Prostate gland (tissue), 2 donors: ENCODE measurements around the gene ACBD3.

Experiments used
- POLR2A ChIP-seq: fragments of 450-650 bp; IDR thresholded peaks from one replicate; pipeline ENCODE4 v1.6.1; 2016; ENCODE audit warnings: antibody characterized with exemption, mild to moderate bottlenecking
- TF ChIP-seq, protein P1 (sequence below), 4 experiments: fragments of 200-600 bp in 2 of 4; fragments of 450-650 bp in 2 of 4; sonication (generic) in 2 of 4; IDR thresholded peaks; 1 replicate in 3 of 4; 2 replicates in 1 of 4; pipeline ENCODE4 v1.5.1; 2016 to 2019; ENCODE audit warnings: antibody characterized with exemption in 4 of 4, mild to moderate bottlenecking in 2 of 4, moderate library complexity in 2 of 4

DNA sequence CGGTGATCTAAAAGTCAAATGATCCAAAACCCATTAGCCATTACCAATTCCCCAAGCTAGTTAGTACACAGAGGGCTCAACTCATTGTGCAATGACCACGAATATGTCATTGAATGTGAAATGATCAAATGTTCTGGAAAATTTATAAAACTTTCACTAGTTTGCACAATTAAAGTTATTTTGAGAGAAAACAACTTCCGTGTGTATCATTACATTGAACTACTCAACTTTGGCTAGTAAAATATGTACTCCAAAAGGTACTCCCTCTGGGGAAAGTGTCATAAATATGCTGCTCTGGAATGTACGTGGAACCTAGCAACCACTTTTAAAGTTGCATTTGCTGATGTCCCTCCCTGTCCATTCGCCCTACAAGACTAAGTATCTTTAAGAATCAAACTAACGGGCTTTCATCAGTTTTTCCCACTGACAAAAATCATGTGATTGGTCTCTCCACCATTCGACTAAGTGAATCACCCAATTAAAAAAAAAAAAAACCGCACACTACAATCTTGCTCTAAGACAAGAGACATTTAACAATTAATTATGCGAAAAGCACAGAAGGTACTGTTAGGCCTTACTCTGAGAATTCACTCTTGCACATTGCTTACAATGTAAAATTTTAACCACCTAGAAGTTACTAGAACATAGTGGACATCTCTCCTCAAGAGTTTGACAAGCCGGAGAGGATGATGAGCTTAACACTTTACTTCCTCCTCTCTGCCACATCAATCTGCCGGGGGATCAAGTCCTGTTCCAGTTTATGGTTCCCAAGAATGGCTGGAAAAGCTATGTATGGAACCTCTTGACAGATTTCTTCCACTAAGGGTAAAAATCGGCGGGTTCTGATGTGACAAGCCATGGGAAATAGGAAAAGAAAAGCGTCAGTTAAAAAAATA is 1.2 kb downstream of the ACBD3 start:
- TF ChIP-seq POLR2A = no peak
- TF ChIP-seq, protein P1, sequence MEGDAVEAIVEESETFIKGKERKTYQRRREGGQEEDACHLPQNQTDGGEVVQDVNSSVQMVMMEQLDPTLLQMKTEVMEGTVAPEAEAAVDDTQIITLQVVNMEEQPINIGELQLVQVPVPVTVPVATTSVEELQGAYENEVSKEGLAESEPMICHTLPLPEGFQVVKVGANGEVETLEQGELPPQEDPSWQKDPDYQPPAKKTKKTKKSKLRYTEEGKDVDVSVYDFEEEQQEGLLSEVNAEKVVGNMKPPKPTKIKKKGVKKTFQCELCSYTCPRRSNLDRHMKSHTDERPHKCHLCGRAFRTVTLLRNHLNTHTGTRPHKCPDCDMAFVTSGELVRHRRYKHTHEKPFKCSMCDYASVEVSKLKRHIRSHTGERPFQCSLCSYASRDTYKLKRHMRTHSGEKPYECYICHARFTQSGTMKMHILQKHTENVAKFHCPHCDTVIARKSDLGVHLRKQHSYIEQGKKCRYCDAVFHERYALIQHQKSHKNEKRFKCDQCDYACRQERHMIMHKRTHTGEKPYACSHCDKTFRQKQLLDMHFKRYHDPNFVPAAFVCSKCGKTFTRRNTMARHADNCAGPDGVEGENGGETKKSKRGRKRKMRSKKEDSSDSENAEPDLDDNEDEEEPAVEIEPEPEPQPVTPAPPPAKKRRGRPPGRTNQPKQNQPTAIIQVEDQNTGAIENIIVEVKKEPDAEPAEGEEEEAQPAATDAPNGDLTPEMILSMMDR (IDR thresholded peaks at IDR 0.05) = no peak
